Mesothelial cell of epicardium (in vitro differentiated cells): Measurements from ENCODE around the gene GMDS. TPM values are rescaled to one million over a fixed set of nuclear protein-coding genes. Genes with fewer than 3 reads are reported as not detected.

Experiments used
- DNase-seq, 2 experiments: peaks; one replicate each; pipeline ENCODE4 v3.0.0; 2021; ENCODE audit warnings: low spot score in 2 of 2; ENCODE audit not compliant: unreplicated experiment in 2 of 2
- H3K27ac Mint-ChIP-seq: 2 replicates; pipeline ENCODE4 v1.8.0; 2021; ENCODE audit warnings: mixed read lengths
- H3K27me3 Mint-ChIP-seq: 2 replicates; pipeline ENCODE4 v1.8.0; 2021; ENCODE audit warnings: low read depth, mixed read lengths
- H3K36me3 Mint-ChIP-seq: 2 replicates; pipeline ENCODE4 v1.8.0; 2021; ENCODE audit warnings: mixed read lengths
- H3K4me1 Mint-ChIP-seq: 2 replicates; pipeline ENCODE4 v1.8.0; 2021; ENCODE audit warnings: mixed read lengths
- H3K4me3 Mint-ChIP-seq: 2 replicates; pipeline ENCODE4 v1.8.0; 2021; ENCODE audit warnings: mild to moderate bottlenecking, moderate library complexity, mixed read lengths
- H3K9me3 Mint-ChIP-seq: 2 replicates; pipeline ENCODE4 v1.8.0; 2021; ENCODE audit warnings: mixed read lengths
- total RNA-seq: library from RNA; stranded (reverse); gene quantifications from 3 replicates; pipeline ENCODE4 v1.2.1, GENCODE V29; 2021
- TF ChIP-seq, protein P1 (sequence below): fragments of 200-600 bp; sonication (generic); IDR thresholded peaks from one replicate; pipeline ENCODE4 v1.5.0; 2021; ENCODE audit warnings: antibody characterized with exemption; ENCODE audit not compliant: unreplicated experiment

Gene GMDS
- total RNA-seq, 1 donor from 2014 or later: 39.9 TPM

DNA sequence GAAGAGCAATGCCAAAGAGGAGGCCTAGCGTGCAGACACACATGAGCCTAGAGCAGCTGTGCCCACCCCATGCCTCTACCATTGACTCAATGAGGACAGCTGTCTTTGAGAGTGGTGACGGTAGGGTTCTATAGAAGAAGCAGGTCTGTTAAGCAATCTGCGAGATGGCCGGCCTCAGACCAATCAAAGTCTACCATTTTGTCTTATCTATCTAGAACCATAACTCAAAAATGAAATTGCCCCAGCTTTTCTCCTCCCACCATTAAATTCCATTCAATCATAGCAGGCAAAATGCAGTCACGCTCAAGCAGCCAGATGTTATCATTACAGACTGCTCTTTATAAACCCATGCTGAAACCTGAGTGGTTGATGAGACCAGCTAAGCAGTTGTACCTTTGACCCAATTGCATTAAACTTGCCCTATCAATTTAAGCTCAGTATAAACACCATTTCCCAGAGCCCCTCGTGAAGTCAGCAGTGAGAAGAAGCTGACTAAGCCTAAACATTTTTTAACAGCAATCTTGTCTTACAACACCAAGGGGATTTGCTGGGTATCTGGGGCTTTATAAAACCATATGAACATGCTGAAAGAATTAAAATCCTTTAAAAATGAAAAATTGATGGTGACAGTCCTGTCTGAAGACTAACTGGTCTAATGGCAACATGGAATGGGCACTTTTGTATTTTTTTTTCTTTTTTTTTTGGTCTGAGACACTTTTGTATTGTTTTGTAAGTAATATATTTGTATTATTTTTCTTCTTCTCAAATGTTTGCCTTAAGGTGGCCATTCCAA, 578.2 kb downstream of the GMDS start:
- H3K27me3 Mint-ChIP-seq: no peaks in the 10 kb centered on the region
- H3K9me3 Mint-ChIP-seq: peaks cover 3% of the 10 kb centered on the region
- peak overlapping the region; percentile 81 for H3K27ac Mint-ChIP-seq
- TF ChIP-seq, protein P1, sequence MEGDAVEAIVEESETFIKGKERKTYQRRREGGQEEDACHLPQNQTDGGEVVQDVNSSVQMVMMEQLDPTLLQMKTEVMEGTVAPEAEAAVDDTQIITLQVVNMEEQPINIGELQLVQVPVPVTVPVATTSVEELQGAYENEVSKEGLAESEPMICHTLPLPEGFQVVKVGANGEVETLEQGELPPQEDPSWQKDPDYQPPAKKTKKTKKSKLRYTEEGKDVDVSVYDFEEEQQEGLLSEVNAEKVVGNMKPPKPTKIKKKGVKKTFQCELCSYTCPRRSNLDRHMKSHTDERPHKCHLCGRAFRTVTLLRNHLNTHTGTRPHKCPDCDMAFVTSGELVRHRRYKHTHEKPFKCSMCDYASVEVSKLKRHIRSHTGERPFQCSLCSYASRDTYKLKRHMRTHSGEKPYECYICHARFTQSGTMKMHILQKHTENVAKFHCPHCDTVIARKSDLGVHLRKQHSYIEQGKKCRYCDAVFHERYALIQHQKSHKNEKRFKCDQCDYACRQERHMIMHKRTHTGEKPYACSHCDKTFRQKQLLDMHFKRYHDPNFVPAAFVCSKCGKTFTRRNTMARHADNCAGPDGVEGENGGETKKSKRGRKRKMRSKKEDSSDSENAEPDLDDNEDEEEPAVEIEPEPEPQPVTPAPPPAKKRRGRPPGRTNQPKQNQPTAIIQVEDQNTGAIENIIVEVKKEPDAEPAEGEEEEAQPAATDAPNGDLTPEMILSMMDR: no peak
- no peak for DNase-seq
- peaks cover 77% of the 10 kb centered on the region for H3K4me1 Mint-ChIP-seq
- no peaks in the 10 kb centered on the region for H3K36me3 Mint-ChIP-seq
- no peak overlapping the region for H3K4me3 Mint-ChIP-seq

DNA sequence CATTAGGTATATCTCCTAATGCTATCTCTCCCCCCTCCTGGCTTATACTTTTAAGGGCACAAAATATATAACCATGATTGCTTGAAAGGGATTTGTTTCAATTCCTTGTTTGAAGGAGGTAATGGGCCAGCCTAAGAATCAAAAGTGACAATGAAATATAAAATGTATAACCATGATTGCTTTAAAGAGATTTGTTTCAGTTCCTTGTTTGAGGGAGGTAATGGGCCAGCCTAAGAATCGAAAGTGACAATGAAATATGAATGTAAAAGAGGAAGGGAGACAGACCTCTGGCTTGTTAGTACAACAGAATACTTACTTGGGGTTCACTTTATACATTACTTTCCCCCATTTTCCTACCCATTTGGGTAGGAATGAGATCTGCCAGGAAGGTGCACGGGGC, 580.2 kb downstream of the GMDS start:
- H3K27ac Mint-ChIP-seq: peak overlapping the region; percentile 2
- H3K4me1 Mint-ChIP-seq: peaks cover 65% of the 10 kb centered on the region
- DNase-seq: no peak
- no peaks in the 10 kb centered on the region for H3K27me3 Mint-ChIP-seq
- peaks cover 3% of the 10 kb centered on the region for H3K9me3 Mint-ChIP-seq
- no peaks in the 10 kb centered on the region for H3K36me3 Mint-ChIP-seq
- H3K4me3 Mint-ChIP-seq: no peak overlapping the region
- TF ChIP-seq, protein P1: no peak

DNA sequence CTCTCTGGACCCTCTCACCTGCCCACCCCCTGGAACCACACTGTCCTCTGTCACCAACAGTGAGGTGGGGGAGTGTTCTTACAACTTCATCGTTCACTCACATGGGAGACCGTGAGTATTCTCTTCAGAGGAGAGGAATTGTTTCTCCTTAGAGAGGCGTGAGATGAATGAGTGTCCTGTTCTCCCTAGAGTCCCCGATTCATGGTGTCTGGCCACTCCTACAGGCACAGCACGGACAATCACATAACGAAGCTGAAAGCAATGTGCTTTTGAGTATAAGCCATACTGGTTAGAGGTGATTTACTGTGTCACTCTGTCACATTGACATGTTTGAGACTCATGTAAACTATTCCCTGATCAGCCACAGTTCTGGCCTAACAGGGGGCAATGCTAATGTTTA, 581.1 kb downstream of the GMDS start:
- Mint-ChIP-seq H3K27ac (peak overlapping the region; percentile 65), H3K4me1 (peaks cover 59% of the 10 kb centered on the region), H3K36me3 (no peaks in the 10 kb centered on the region), H3K9me3 (peaks cover 3% of the 10 kb centered on the region), H3K4me3 (no peak overlapping the region), H3K27me3 (no peaks in the 10 kb centered on the region)
- no peak for DNase-seq
- TF ChIP-seq, protein P1: no peak

DNA sequence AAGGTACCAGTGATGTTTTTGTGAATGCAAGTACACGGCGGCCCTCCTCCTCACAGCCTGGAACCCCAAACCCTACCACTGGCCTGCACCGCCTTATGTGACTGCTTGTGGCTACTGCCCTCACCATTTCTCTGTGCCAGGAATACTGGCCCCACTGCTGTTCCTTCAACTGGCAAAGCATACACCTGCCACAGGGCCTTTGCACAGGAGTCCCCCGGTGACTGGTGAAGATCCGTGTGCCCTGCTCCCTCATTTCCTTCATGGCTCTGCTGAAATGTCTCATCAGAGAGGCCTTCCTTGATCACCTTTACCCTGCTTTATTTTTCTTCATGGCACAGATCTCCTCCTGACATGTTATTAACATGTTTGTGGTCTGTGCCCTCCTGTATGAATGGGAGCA, 581.9 kb downstream of the GMDS start:
- Mint-ChIP-seq H3K27me3 (no peaks in the 10 kb centered on the region), H3K4me1 (peaks cover 51% of the 10 kb centered on the region), H3K9me3 (peaks cover 3% of the 10 kb centered on the region), H3K27ac (no peak overlapping the region), H3K36me3 (peaks cover 3% of the 10 kb centered on the region), H3K4me3 (no peak overlapping the region)
- TF ChIP-seq, protein P1: no peak
- DNase-seq: no peak

DNA sequence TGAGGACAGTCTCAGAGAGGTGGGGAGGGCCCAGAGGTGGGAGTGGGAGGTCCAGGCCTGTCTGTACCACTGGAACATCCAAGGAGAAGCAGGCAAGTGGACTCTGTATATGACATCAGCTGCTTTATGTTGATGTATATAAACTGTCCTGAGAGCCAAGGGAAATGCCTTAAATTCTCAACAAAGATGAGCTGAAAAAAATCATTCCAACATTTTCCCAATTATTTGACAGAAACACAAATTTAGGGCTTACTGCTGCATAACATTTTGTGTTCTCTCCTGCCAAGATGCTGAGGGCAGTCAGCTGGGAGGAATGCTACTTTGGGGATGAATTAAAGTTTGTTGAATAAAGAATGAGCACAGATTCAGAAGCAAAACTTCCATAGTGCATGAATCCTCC, 582.9 kb downstream of the GMDS start:
- H3K9me3 Mint-ChIP-seq: peaks cover 3% of the 10 kb centered on the region
- peaks cover 3% of the 10 kb centered on the region for H3K36me3 Mint-ChIP-seq
- H3K4me1 Mint-ChIP-seq: peaks cover 50% of the 10 kb centered on the region
- no peak overlapping the region for H3K4me3 Mint-ChIP-seq
- TF ChIP-seq, protein P1: no peak
- no peak for DNase-seq
- H3K27ac Mint-ChIP-seq: no peak overlapping the region
- no peaks in the 10 kb centered on the region for H3K27me3 Mint-ChIP-seq
